Uterus (tissue), 4 donors: ENCODE results near the gene SLC9A1. TPM values are rescaled to one million over a fixed set of nuclear protein-coding genes. Genes with fewer than 3 reads are reported as not detected.

Experiments
- DNase-seq, 2 donors: peaks; one replicate each; pipeline ENCODE4 v3.0.0-alpha.2; 2019 to 2020
- H3K27ac ChIP-seq, 2 donors: fragments of 200-600 bp; sonication (generic); 1 replicate in 1 of 2; 2 replicates in 1 of 2; pipeline ENCODE4 v1.5.1; 2016 to 2018
- H3K27me3 ChIP-seq, 2 donors: fragments of 200-600 bp; sonication (generic); one replicate each; pipeline ENCODE4 v1.5.1; 2018 to 2019; ENCODE audit warnings: control low read depth in 1 of 2
- H3K36me3 ChIP-seq, 2 donors: fragments of 200-600 bp; sonication (generic); one replicate each; pipeline ENCODE4 v1.5.1; 2019; ENCODE audit warnings: control low read depth in 1 of 2
- H3K4me1 ChIP-seq, 2 donors: fragments of 200-600 bp; sonication (generic); one replicate each; pipeline ENCODE4 v1.5.1; 2018 to 2019; ENCODE audit warnings: control low read depth in 1 of 2
- H3K4me3 ChIP-seq, 2 donors: fragments of 200-600 bp; sonication (generic); 1 replicate in 1 of 2; 2 replicates in 1 of 2; pipeline ENCODE4 v1.5.1; 2018 to 2019; ENCODE audit warnings: mild to moderate bottlenecking in 1 of 2
- H3K9me3 ChIP-seq, 2 donors: fragments of 200-600 bp; sonication (generic); one replicate each; pipeline ENCODE4 v1.5.1; 2019; ENCODE audit warnings: control low read depth in 1 of 2
- POLR2A ChIP-seq, 2 donors: fragments of 450-650 bp; IDR thresholded peaks; one replicate each; pipeline ENCODE4 v1.6.1; 2016; ENCODE audit warnings: antibody characterized with exemption in 2 of 2, mild to moderate bottlenecking in 1 of 2, moderate library complexity in 1 of 2
- intact Hi-C: fragments of 100-400 bp; cut with DNase I; formaldehyde crosslinking; loops from one replicate; pipeline ENCODE4 v1.15.1; 2023; ENCODE audit warnings: low total_unique reads
- total RNA-seq, 4 donors: library from RNA; depleted of rRNA in 3 of 4; stranded (reverse); fragments of >200 nt in 3 of 4; gene quantifications; one replicate each; pipeline versions ENCODE4 v1.1.0 to v1.2.4, GENCODE V29; 2014 to 2023
- TF ChIP-seq, protein P1 (sequence below), 4 experiments: fragments of 200-600 bp in 2 of 4; fragments of 450-650 bp in 2 of 4; sonication (generic) in 2 of 4; IDR thresholded peaks; one replicate each; pipeline ENCODE4 v1.5.1; 2016 to 2019; ENCODE audit warnings: antibody characterized with exemption in 4 of 4, mild to moderate bottlenecking in 2 of 4, moderate library complexity in 1 of 4
- donor health status: DM: yes; HTN: yes; CAD: no.

SLC9A1 gene
- total RNA-seq, 4 donors from 2014 or later = 3.1 to 33.6 (median 18.4) TPM

GRCh38 chr1:27166351-27166802, 11.5 kb upstream of the SLC9A1 start:
- intact Hi-C loops = no loop called here
- H3K36me3 ChIP-seq = no peaks in the 10 kb centered on the region
- no peaks in the 10 kb centered on the region for H3K9me3 ChIP-seq
- no peaks in the 10 kb centered on the region for H3K27me3 ChIP-seq
- no peak for DNase-seq
- no peak overlapping the region for H3K27ac ChIP-seq
- no peak overlapping the region for H3K4me3 ChIP-seq
- H3K4me1 ChIP-seq = no peaks in the 10 kb centered on the region
- no peak for TF ChIP-seq POLR2A (IDR thresholded peaks at IDR 0.05)
- TF ChIP-seq, protein P1, sequence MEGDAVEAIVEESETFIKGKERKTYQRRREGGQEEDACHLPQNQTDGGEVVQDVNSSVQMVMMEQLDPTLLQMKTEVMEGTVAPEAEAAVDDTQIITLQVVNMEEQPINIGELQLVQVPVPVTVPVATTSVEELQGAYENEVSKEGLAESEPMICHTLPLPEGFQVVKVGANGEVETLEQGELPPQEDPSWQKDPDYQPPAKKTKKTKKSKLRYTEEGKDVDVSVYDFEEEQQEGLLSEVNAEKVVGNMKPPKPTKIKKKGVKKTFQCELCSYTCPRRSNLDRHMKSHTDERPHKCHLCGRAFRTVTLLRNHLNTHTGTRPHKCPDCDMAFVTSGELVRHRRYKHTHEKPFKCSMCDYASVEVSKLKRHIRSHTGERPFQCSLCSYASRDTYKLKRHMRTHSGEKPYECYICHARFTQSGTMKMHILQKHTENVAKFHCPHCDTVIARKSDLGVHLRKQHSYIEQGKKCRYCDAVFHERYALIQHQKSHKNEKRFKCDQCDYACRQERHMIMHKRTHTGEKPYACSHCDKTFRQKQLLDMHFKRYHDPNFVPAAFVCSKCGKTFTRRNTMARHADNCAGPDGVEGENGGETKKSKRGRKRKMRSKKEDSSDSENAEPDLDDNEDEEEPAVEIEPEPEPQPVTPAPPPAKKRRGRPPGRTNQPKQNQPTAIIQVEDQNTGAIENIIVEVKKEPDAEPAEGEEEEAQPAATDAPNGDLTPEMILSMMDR (IDR thresholded peaks at IDR 0.05) = no peak

DNA sequence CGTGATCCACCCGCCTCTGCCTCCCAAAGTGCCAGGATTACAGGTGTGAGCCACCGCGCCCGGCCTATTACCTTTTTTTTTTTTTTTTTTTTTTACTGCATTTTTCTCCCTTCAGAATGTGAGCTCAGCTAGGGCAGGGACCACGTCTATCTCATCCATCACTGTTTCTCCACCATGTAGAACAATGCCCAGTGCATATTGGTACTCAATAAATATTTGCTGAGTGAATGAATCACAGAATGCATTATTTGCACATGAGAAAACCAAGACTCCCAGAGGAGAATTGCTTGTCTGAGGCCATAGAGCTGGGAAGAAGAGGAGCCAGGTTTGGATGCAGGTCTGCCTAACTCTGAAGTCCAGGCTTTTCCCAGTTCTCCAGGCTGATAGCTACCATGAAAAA, 8.2 kb upstream of the SLC9A1 start:
- Histone ChIP-seq H3K27ac (no peak overlapping the region), H3K4me3 (no peak overlapping the region), H3K9me3 (no peaks in the 10 kb centered on the region), H3K27me3 (no peaks in the 10 kb centered on the region), H3K4me1 (no peaks in the 10 kb centered on the region), H3K36me3 (no peaks in the 10 kb centered on the region)
- TF ChIP-seq, protein P1 (IDR thresholded peaks at IDR 0.05) = no peak
- no peak for TF ChIP-seq POLR2A (IDR thresholded peaks at IDR 0.05)
- DNase-seq = no peak
- intact Hi-C loops = no loop called here

- no peak for TF ChIP-seq POLR2A (IDR thresholded peaks at IDR 0.05)
- TF ChIP-seq, protein P1 (IDR thresholded peaks at IDR 0.05) = no peak
- intact Hi-C loops = no loop called here
- H3K27me3 ChIP-seq = no peaks in the 10 kb centered on the region
Measured at GRCh38 chr1:27162090-27162489, 7.2 kb upstream of the SLC9A1 start.

GRCh38 chr1:27161594-27161993, 6.7 kb upstream of the SLC9A1 start:
- no peaks in the 10 kb centered on the region for H3K9me3 ChIP-seq
- no peaks in the 10 kb centered on the region for H3K36me3 ChIP-seq
- DNase-seq = no peak
- no peak overlapping the region for H3K27ac ChIP-seq
- no peak overlapping the region for H3K4me3 ChIP-seq
- no peaks in the 10 kb centered on the region for H3K27me3 ChIP-seq
- no peaks in the 10 kb centered on the region for H3K4me1 ChIP-seq
- TF ChIP-seq POLR2A (IDR thresholded peaks at IDR 0.05) = no peak
- TF ChIP-seq, protein P1 (IDR thresholded peaks at IDR 0.05) = no peak
- intact Hi-C loops = no loop called here

More at GRCh38 chr1:27162090-27162489, 7.2 kb upstream of the SLC9A1 start:
- DNase-seq = no peak
- Histone ChIP-seq H3K9me3 (no peaks in the 10 kb centered on the region), H3K4me3 (no peak overlapping the region), H3K36me3 (no peaks in the 10 kb centered on the region), H3K27ac (no peak overlapping the region), H3K4me1 (no peaks in the 10 kb centered on the region)

DNA sequence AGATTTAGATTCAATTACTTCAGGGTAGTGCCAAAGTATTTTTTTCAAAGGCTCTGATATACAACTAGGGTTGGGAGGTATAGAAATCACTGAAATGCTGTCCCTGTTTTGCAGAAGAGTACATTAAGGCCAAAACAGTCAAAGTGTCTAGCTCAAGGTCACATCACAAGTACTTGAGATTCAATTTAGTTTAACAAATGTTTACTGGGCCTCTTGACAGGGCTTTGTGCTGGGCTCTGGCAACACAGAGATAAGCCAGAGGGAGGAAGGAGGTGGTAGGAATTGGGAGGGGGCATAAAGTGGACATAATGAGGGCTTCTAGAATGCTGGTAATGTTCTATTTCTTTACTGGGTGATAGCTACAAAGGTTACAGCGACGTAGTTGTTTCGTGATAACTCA, 2.3 kb upstream of the SLC9A1 start:
- DNase-seq = no peak
- TF ChIP-seq POLR2A (IDR thresholded peaks at IDR 0.05) = no peak
- TF ChIP-seq, protein P1 (IDR thresholded peaks at IDR 0.05) = no peak
- no peak overlapping the region for H3K27ac ChIP-seq
- H3K4me3 ChIP-seq = no peak overlapping the region
- no peaks in the 10 kb centered on the region for H3K4me1 ChIP-seq
- intact Hi-C loops = loop anchor here (5.0 kb wide), 1 partner anchor 50 kb away; no protein-coding TSS in a partner anchor
- no peaks in the 10 kb centered on the region for H3K9me3 ChIP-seq
- H3K27me3 ChIP-seq = no peaks in the 10 kb centered on the region
- H3K36me3 ChIP-seq = no peaks in the 10 kb centered on the region
